H1 (cell line): ENCODE results near the gene GCK. TPM values are rescaled to one million over a fixed set of nuclear protein-coding genes. Genes with fewer than 3 reads are reported as not detected.
A peak's percentile ranks its signal among the peaks of the same experiment; 100 is the strongest.

ENCODE experiments used
- CTCF ChIA-PET: fragments of 300-600 bp; sonication (Branson Sonifier 250); formaldehyde crosslinking; loops from one replicate; lab custom pipeline; 2021; ENCODE audit not compliant: partially characterized antibody; lab: Charles Lee
- POLR2A ChIA-PET: fragments of 300-600 bp; sonication (Branson Sonifier 250); formaldehyde crosslinking; loops from one replicate; lab custom pipeline; 2021; ENCODE audit warnings: inconsistent platforms; ENCODE audit not compliant: partially characterized antibody; lab: Charles Lee
- DNase-seq, 2 experiments: peaks; one replicate each; pipeline versions ENCODE4 v3.0.0 to v3.0.0-alpha.2; 2010 to 2022; ENCODE audit warnings: low spot score in 2 of 2, low read depth in 1 of 2, mixed read lengths in 1 of 2
- FAIRE-seq: peaks from 2 replicates; lab custom pipeline; 2011; peaks lifted over from hg19 to GRCh38; lab: Jason Lieb, UNC
- H2AFZ ChIP-seq: 2 replicates; pipeline ENCODE4 v1.8.1; 2012; ENCODE audit warnings: low read length, inconsistent platforms
- H2AK5ac ChIP-seq: 2 replicates; pipeline ENCODE4 v1.6.1; 2013; ENCODE audit warnings: low read depth, low read length
- H2BK120ac ChIP-seq: replicated peaks from 2 replicates; pipeline ENCODE3; 2013; ENCODE audit warnings: low read depth, low read length, inconsistent platforms
- H2BK12ac ChIP-seq: 2 replicates; pipeline ENCODE4 v1.6.1; 2013; ENCODE audit warnings: low read depth, low read length
- H2BK15ac ChIP-seq: 2 replicates; pipeline ENCODE4 v1.6.1; 2013; ENCODE audit warnings: low read length
- H2BK20ac ChIP-seq: 2 replicates; pipeline ENCODE4 v1.6.1; 2013; ENCODE audit warnings: low read length
- H2BK5ac ChIP-seq: 2 replicates; pipeline ENCODE4 v1.6.1; 2013; ENCODE audit warnings: low read depth, low read length
- H3K14ac ChIP-seq: 2 replicates; pipeline ENCODE4 v1.6.1; 2013; ENCODE audit warnings: inconsistent platforms; ENCODE audit not compliant: insufficient read length
- H3K18ac ChIP-seq: 2 replicates; pipeline ENCODE4 v1.6.1; 2013; ENCODE audit warnings: low read length; ENCODE audit errors: extremely low read depth
- H3K23ac ChIP-seq: 2 replicates; pipeline ENCODE4 v1.6.1; 2013; ENCODE audit warnings: inconsistent platforms; ENCODE audit not compliant: insufficient read length
- H3K23me2 ChIP-seq: 2 replicates; pipeline ENCODE4 v1.6.1; 2013; ENCODE audit warnings: low read depth, low read length
- H3K27ac ChIP-seq: 2 replicates; pipeline ENCODE4 v1.6.1; 2011; ENCODE audit warnings: low read depth, low read length, inconsistent platforms
- H3K27me3 ChIP-seq, 4 experiments: replicated peaks in 1 of 4; 1 replicate in 1 of 4; 2 replicates in 3 of 4; pipeline versions ENCODE4 v1.6.1 to v1.8.1; 2011 to 2013; ENCODE audit warnings: low read length in 3 of 4, mild to moderate bottlenecking in 3 of 4, inconsistent platforms in 2 of 4, mixed read lengths in 2 of 4, moderate library complexity in 1 of 4; ENCODE audit not compliant: control insufficient read depth in 3 of 4, insufficient read depth in 3 of 4; ENCODE audit errors: extremely low read depth in 1 of 4
- H3K36me3 ChIP-seq, 4 experiments: 2 replicates each; pipeline versions ENCODE4 v1.6.1 to v1.8.1; 2011 to 2013; ENCODE audit warnings: mild to moderate bottlenecking in 4 of 4, low read length in 3 of 4, moderate library complexity in 2 of 4, control low read depth in 1 of 4, inconsistent platforms in 1 of 4; ENCODE audit not compliant: insufficient read depth in 4 of 4, control insufficient read depth in 2 of 4
- H3K4ac ChIP-seq: replicated peaks from 2 replicates; pipeline ENCODE3; 2013; ENCODE audit warnings: low read length, low read depth, mixed read lengths, inconsistent platforms; ENCODE audit not compliant: insufficient read length
- H3K4me1 ChIP-seq, 4 experiments: replicated peaks in 1 of 4; 1 replicate in 1 of 4; 2 replicates in 3 of 4; pipeline versions ENCODE4 v1.6.1 to v1.8.1; 2011 to 2013; ENCODE audit warnings: low read length in 3 of 4, inconsistent platforms in 2 of 4, mixed read lengths in 1 of 4; ENCODE audit not compliant: insufficient read depth in 4 of 4, control insufficient read depth in 3 of 4
- H3K4me2 ChIP-seq, 2 experiments: 2 replicates each; pipeline versions ENCODE4 v1.6.1 to v1.8.1; 2011 to 2013; ENCODE audit warnings: low read depth in 2 of 2, low read length in 2 of 2, control low read depth in 1 of 2, inconsistent platforms in 1 of 2, mild to moderate bottlenecking in 1 of 2; ENCODE audit not compliant: insufficient read depth in 1 of 2
- H3K4me3 ChIP-seq, 4 experiments: fragments of 200-600, 300-600 bp in 1 of 4; sonication (generic), shearing (Covaris generic), sonication (Bioruptor Twin) in 1 of 4; 2 replicates each; pipeline versions ENCODE4 v1.5.1 to v1.8.1; 2011 to 2016; ENCODE audit warnings: low read length in 4 of 4, low read depth in 3 of 4, control low read depth in 2 of 4, inconsistent platforms in 2 of 4, mild to moderate bottlenecking in 2 of 4, mixed read lengths in 1 of 4, moderate library complexity in 1 of 4; ENCODE audit not compliant: insufficient read depth in 2 of 4; ENCODE audit errors: extremely low read depth in 1 of 4
- H3K56ac ChIP-seq: replicated peaks from 2 replicates; pipeline ENCODE3; 2013; ENCODE audit warnings: low read depth, mild to moderate bottlenecking, mixed read lengths, low read length, inconsistent platforms; ENCODE audit not compliant: insufficient read length
- H3K79me1 ChIP-seq: 2 replicates; pipeline ENCODE4 v1.6.1; 2013; ENCODE audit warnings: low read depth, low read length, control low read depth
- H3K79me2 ChIP-seq, 2 experiments: 2 replicates each; pipeline versions ENCODE4 v1.6.1 to v1.8.1; 2012 to 2013; ENCODE audit warnings: low read length in 2 of 2, mild to moderate bottlenecking in 2 of 2, inconsistent platforms in 1 of 2; ENCODE audit not compliant: insufficient read depth in 2 of 2, control insufficient read depth in 1 of 2
- H3K9ac ChIP-seq, 4 experiments: replicated peaks in 1 of 4; 1 replicate in 1 of 4; 2 replicates in 3 of 4; pipeline versions ENCODE4 v1.6.1 to v1.8.1; 2011 to 2013; ENCODE audit warnings: low read depth in 3 of 4, low read length in 3 of 4, control low read depth in 2 of 4, mild to moderate bottlenecking in 2 of 4, moderate library complexity in 2 of 4, inconsistent platforms in 1 of 4; ENCODE audit errors: extremely low read depth in 1 of 4
- H3K9me3 ChIP-seq, 2 experiments: 2 replicates each; pipeline versions ENCODE4 v1.6.1 to v1.8.1; 2012 to 2013; ENCODE audit warnings: mild to moderate bottlenecking in 2 of 2, moderate library complexity in 2 of 2, control low read depth in 1 of 2, inconsistent platforms in 1 of 2, low read depth in 1 of 2, low read length in 1 of 2, mixed read lengths in 1 of 2; ENCODE audit not compliant: insufficient read depth in 2 of 2
- H4K20me1 ChIP-seq, 2 experiments: replicated peaks in 1 of 2; 2 replicates each; pipeline versions ENCODE3 to v1.8.1; 2011 to 2013; ENCODE audit warnings: inconsistent platforms in 2 of 2, low read length in 2 of 2, mild to moderate bottlenecking in 1 of 2; ENCODE audit not compliant: insufficient read depth in 2 of 2, control insufficient read depth in 1 of 2
- H4K5ac ChIP-seq: 2 replicates; pipeline ENCODE4 v1.6.1; 2013; ENCODE audit warnings: low read length, low read depth, mixed read lengths, inconsistent platforms; ENCODE audit not compliant: insufficient read length
- H4K8ac ChIP-seq: 2 replicates; pipeline ENCODE4 v1.8.0; 2013; ENCODE audit warnings: mild to moderate bottlenecking, moderate library complexity, low read length, inconsistent platforms; ENCODE audit not compliant: insufficient read depth; ENCODE audit errors: extremely low read depth
- H4K91ac ChIP-seq: replicated peaks from 2 replicates; pipeline ENCODE3; 2013; ENCODE audit warnings: low read length, mixed read lengths, inconsistent platforms; ENCODE audit not compliant: insufficient read length
- ASH2L ChIP-seq: fragments of 200-600, 300-600 bp; sonication (generic); IDR thresholded peaks from one replicate; pipeline ENCODE4 v1.7.1; 2017; ENCODE audit warnings: low read length
- BACH1 ChIP-seq: IDR thresholded peaks from 2 replicates; pipeline ENCODE4 v1.6.1; 2012; ENCODE audit warnings: low read length, improper control_type of control experiment
- CREB1 ChIP-seq: IDR thresholded peaks from 2 replicates; pipeline ENCODE4 v1.6.1; 2012; ENCODE audit warnings: inconsistent platforms
- EP300 ChIP-seq, 2 experiments: IDR thresholded peaks; 1 replicate in 1 of 2; 2 replicates in 1 of 2; pipeline ENCODE4 v1.6.1; 2011 to 2012; ENCODE audit warnings: low read depth in 2 of 2, low read length in 2 of 2, mild to moderate bottlenecking in 2 of 2, borderline replicate concordance in 1 of 2, inconsistent platforms in 1 of 2, moderate library complexity in 1 of 2
- EZH2 ChIP-seq: fragments of 200-600 bp; sonication (generic); IDR thresholded peaks from 2 replicates; pipeline ENCODE4 v1.7.1; 2012; ENCODE audit warnings: low read depth, mild to moderate bottlenecking, moderate library complexity, low read length, inconsistent platforms; ENCODE audit not compliant: severe bottlenecking
- HDAC2 ChIP-seq, 2 experiments: fragments of 300-600 bp in 1 of 2; sonication (generic) in 1 of 2; IDR thresholded peaks; 2 replicates each; pipeline ENCODE4 v1.6.1; 2011 to 2012; ENCODE audit warnings: low read depth in 2 of 2, low read length in 2 of 2, mild to moderate bottlenecking in 2 of 2, moderate library complexity in 2 of 2, borderline replicate concordance in 1 of 2, inconsistent platforms in 1 of 2
- SP2 ChIP-seq: IDR thresholded peaks from 2 replicates; pipeline ENCODE4 v1.6.1; 2012; ENCODE audit warnings: mild to moderate bottlenecking, low read length, inconsistent platforms
- SP4 ChIP-seq: IDR thresholded peaks from 2 replicates; pipeline ENCODE4 v1.6.1; 2012; ENCODE audit warnings: low read length, inconsistent platforms
- SUZ12 ChIP-seq: fragments of 200-600 bp; sonication (generic); IDR thresholded peaks from 2 replicates; pipeline ENCODE4 v1.6.1; 2012; ENCODE audit warnings: mild to moderate bottlenecking, inconsistent platforms, low read length, moderate library complexity, mixed read lengths
- USF2 ChIP-seq: IDR thresholded peaks from 2 replicates; pipeline ENCODE4 v1.6.1; 2011; ENCODE audit warnings: low read length, improper control_type of control experiment
- WGBS, 2 experiments: shearing (Covaris generic) in 1 of 2; methylation state at CpG; one replicate each; pipeline versions ENCODE4 v1.1.6 to v1.1.7; 2013 to 2015; ENCODE audit warnings: low lambda C conversion rate in 2 of 2, mixed read lengths in 2 of 2, inconsistent platforms in 1 of 2, low coverage in 1 of 2, missing lambda C conversion rate in 1 of 2; ENCODE audit not compliant: insufficient replicate concordance in 2 of 2, insufficient coverage in 1 of 2, insufficient read length in 1 of 2; ENCODE audit errors: extremely low coverage in 1 of 2, missing lambda C conversion rate in 1 of 2; 5-methylcytosine and 5-hydroxymethylcytosine counted together
- polyA plus RNA-seq, 7 experiments: library from polyadenylated mRNA; depleted of rRNA in 3 of 7; stranded (reverse) in 5 of 7; unstranded in 2 of 7; fragments of >200 nt in 5 of 7; fragments of 200-250 nt in 2 of 7; gene quantifications; 1 replicate in 5 of 7; 2 replicates in 1 of 7; 4 replicates in 1 of 7; pipeline versions ENCODE4 v1.2.1 to v1.2.3, GENCODE V29; 2011 to 2013; ENCODE audit warnings: missing spikeins in 2 of 7, mixed read lengths in 2 of 7
- total RNA-seq: library from RNA; stranded (reverse); fragmentation: NEBNext Ultra II Directional; extraction: Animal tissue kit (Norgen Biotek cat#: 25700); gene quantifications from 2 replicates; pipeline ENCODE4 v1.2.1, GENCODE V29; 2021
- TF ChIP-seq, protein P1 (sequence below): IDR thresholded peaks from 2 replicates; pipeline ENCODE4 v1.6.1; 2011; ENCODE audit warnings: low read depth, mild to moderate bottlenecking, low read length; ENCODE audit not compliant: insufficient read depth

GCK gene
- total and polyA plus RNA-seq, 2 of the 8 experiments (the other 6 are each of a cell fraction or from before 2014, with no cell fraction given), result 2.4 to 4.9 TPM

GRCh38 chr7:44145479-44145968, 43.7 kb downstream of the GCK start:
- no peak overlapping the region for H3K4ac ChIP-seq
- no peak overlapping the region for H2BK5ac ChIP-seq
- peak overlapping the region; percentile 92; the same call in 1 of the 2 replicates for H2AFZ ChIP-seq
- CTCF ChIA-PET, result interaction anchor here (0.9 to 4.5 kb wide), 4 partner anchors 8 to 420 kb away, joined by 3 to 27 read pairs (median 4); no protein-coding TSS in a partner anchor
- H3K4me3 ChIP-seq, result peak overlapping the region; percentile 12 to 68 (median 33)
- no peak overlapping the region for H3K14ac ChIP-seq
- H3K4me1 ChIP-seq, result peaks cover 0 to 20% (median 8%) of the 10 kb centered on the region in 4 experiments; a peak in 4 of 7 replicates
- no peaks in the 10 kb centered on the region for H4K20me1 ChIP-seq
- peak overlapping the region; percentile 51 for H4K91ac ChIP-seq
- peak overlapping the region; percentile 53; the same call in 1 of the 2 replicates for H2BK12ac ChIP-seq
- H3K23ac ChIP-seq, result no peak overlapping the region
- H3K4me2 ChIP-seq, result peak overlapping the region; percentile 67 to 89
- H3K9me3 ChIP-seq, result no peaks in the 10 kb centered on the region
- H3K9ac ChIP-seq, result no peak overlapping the region
- H3K36me3 ChIP-seq, result no peaks in the 10 kb centered on the region
- H2AK5ac ChIP-seq, result no peak overlapping the region
- 15% methylated on average over 45 of the region's 53 CpGs; no CpG with 5 or more reads in 1 of the 2 experiments for WGBS, 2 experiments
- H2BK20ac ChIP-seq, result no peak overlapping the region
- FAIRE-seq (no peak), DNase-seq (peak in 1 of 2 experiments; percentile 68)
- H3K27ac ChIP-seq, result no peak overlapping the region
- no peak overlapping the region for H4K5ac ChIP-seq
- no peak overlapping the region; the same call in 1 of the 2 replicates for H3K18ac ChIP-seq
- POLR2A ChIA-PET, result interaction anchor here (0.7 to 0.8 kb wide), 2 partner anchors 18 to 23 kb away, joined by 3 read pairs; partner anchors contain the start of gene POLD2
- H3K27me3 ChIP-seq, result peaks cover 13 to 27% (median 22%) of the 10 kb centered on the region in 4 experiments
- H3K79me1 ChIP-seq, result no peaks in the 10 kb centered on the region
- no peak overlapping the region; the same call in 1 of the 2 replicates for H4K8ac ChIP-seq
- H2BK15ac ChIP-seq, result no peak overlapping the region
- peaks cover 8% of the 10 kb centered on the region; the same call in 1 of the 2 replicates for H3K23me2 ChIP-seq
- H3K56ac ChIP-seq, result no peak overlapping the region
- H3K79me2 ChIP-seq, result no peaks in the 10 kb centered on the region
- H2BK120ac ChIP-seq, result no peak overlapping the region
- TF ChIP-seq USF2 (no peak), SUZ12 (peak; percentile 50; the same call in 1 of the 2 replicates), SP4 (no peak), EP300 (IDR thresholded peaks at IDR 0.05; ENCODE audit: borderline replicate concordance in 1 of 2, low read depth in 2 of 2, low read length in 2 of 2) (no peak), HDAC2 (IDR thresholded peaks at IDR 0.05; ENCODE audit: borderline replicate concordance in 1 of 2, low read depth in 2 of 2, low read length in 2 of 2) (peak in 1 of 2 experiments; percentile 63; a peak in 1 of 4 replicates), ASH2L (peak; percentile 52), BACH1 (no peak), CREB1 (peak; percentile 84), SP2 (no peak), EZH2 (peak; percentile 44)
- TF ChIP-seq, protein P1, sequence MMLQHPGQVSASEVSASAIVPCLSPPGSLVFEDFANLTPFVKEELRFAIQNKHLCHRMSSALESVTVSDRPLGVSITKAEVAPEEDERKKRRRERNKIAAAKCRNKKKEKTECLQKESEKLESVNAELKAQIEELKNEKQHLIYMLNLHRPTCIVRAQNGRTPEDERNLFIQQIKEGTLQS, result no peak
